Measurements from ENCODE around the gene KCND2.

The KCND2 gene

GRCh38 chr7:120421151-120421651 lies 148.2 kb downstream of the KCND2 start:
- Histone ChIP-seq H2AFZ (ENCODE audit: low read depth, low read length) (no peak overlapping the region), H3K4me1 (ENCODE audit: insufficient read depth, low read length) (no peaks in the 10 kb centered on the region)

GRCh38 chr7:120431016-120431415 lies 158.0 kb downstream of the KCND2 start:
- H2AFZ ChIP-seq (ENCODE audit: low read depth, low read length) = no peak overlapping the region
- H3K9me3 ChIP-seq (ENCODE audit: insufficient read depth, low read length, severe bottlenecking) = no peaks in the 10 kb centered on the region
- no peak for ATAC-seq (ENCODE audit: insufficient read depth, low read depth)
- no peak overlapping the region for H3K9ac ChIP-seq (ENCODE audit: low read depth, low read length)
- no peak overlapping the region for H3K4me2 ChIP-seq (ENCODE audit: insufficient read depth, low read length)
- no peaks in the 10 kb centered on the region for H3K27me3 ChIP-seq (ENCODE audit: insufficient read depth, low read length, poor library complexity)
- DNase-seq = no peak
- no peaks in the 10 kb centered on the region for H3K4me1 ChIP-seq (ENCODE audit: insufficient read depth, low read length)
- no peak overlapping the region for H3K27ac ChIP-seq (ENCODE audit: low read length)
- H3K36me3 ChIP-seq (ENCODE audit: insufficient read depth, low read length) = no peaks in the 10 kb centered on the region
- H3K79me2 ChIP-seq (ENCODE audit: insufficient read depth, low read length) = no peaks in the 10 kb centered on the region
- H4K20me1 ChIP-seq (ENCODE audit: insufficient read depth, low read length) = no peaks in the 10 kb centered on the region
- no peak overlapping the region for H3K4me3 ChIP-seq (ENCODE audit: low read depth in 1 of 2, low read length in 2 of 2)
- TF ChIP-seq CTCF (IDR thresholded peaks at IDR 0.05; ENCODE audit: borderline replicate concordance, extremely low read depth, low read length, poor library complexity, severe bottlenecking) (no peak), EZH2 (IDR thresholded peaks at IDR 0.05; ENCODE audit: borderline replicate concordance, low read depth, low read length, severe bottlenecking) (no peak)

More at GRCh38 chr7:120421151-120421651, 148.2 kb downstream of the KCND2 start:
- H4K20me1 ChIP-seq (ENCODE audit: insufficient read depth, low read length) = no peaks in the 10 kb centered on the region
- no peaks in the 10 kb centered on the region for H3K36me3 ChIP-seq (ENCODE audit: insufficient read depth, low read length)
- no peaks in the 10 kb centered on the region for H3K9me3 ChIP-seq (ENCODE audit: insufficient read depth, low read length, severe bottlenecking)
- H3K27me3 ChIP-seq (ENCODE audit: insufficient read depth, low read length, poor library complexity) = no peaks in the 10 kb centered on the region
- H3K79me2 ChIP-seq (ENCODE audit: insufficient read depth, low read length) = no peaks in the 10 kb centered on the region
- no peak for ATAC-seq (ENCODE audit: insufficient read depth, low read depth)
- no peak overlapping the region for H3K27ac ChIP-seq (ENCODE audit: low read length)
- DNase-seq = no peak
- H3K9ac ChIP-seq (ENCODE audit: low read depth, low read length) = no peak overlapping the region
- no peak for TF ChIP-seq EZH2 (IDR thresholded peaks at IDR 0.05; ENCODE audit: borderline replicate concordance, low read depth, low read length, severe bottlenecking)
- no peak for TF ChIP-seq CTCF (IDR thresholded peaks at IDR 0.05; ENCODE audit: borderline replicate concordance, extremely low read depth, low read length, poor library complexity, severe bottlenecking)
- no peak overlapping the region for H3K4me2 ChIP-seq (ENCODE audit: insufficient read depth, low read length)
- no peak overlapping the region for H3K4me3 ChIP-seq (ENCODE audit: low read depth in 1 of 2, low read length in 2 of 2)

GRCh38 chr7:120436487-120437060 lies 163.6 kb downstream of the KCND2 start:
- DNase-seq = no peak

More at GRCh38 chr7:120436487-120437060, 163.6 kb downstream of the KCND2 start:
- Histone ChIP-seq H3K27me3 (ENCODE audit: insufficient read depth, low read length, poor library complexity) (no peaks in the 10 kb centered on the region), H3K9ac (ENCODE audit: low read depth, low read length) (no peak overlapping the region), H3K4me2 (ENCODE audit: insufficient read depth, low read length) (no peak overlapping the region), H4K20me1 (ENCODE audit: insufficient read depth, low read length) (no peaks in the 10 kb centered on the region), H3K9me3 (ENCODE audit: insufficient read depth, low read length, severe bottlenecking) (no peaks in the 10 kb centered on the region), H3K36me3 (ENCODE audit: insufficient read depth, low read length) (no peaks in the 10 kb centered on the region), H3K4me3 (ENCODE audit: low read depth in 1 of 2, low read length in 2 of 2) (no peak overlapping the region), H3K4me1 (ENCODE audit: insufficient read depth, low read length) (no peaks in the 10 kb centered on the region), H2AFZ (ENCODE audit: low read depth, low read length) (no peak overlapping the region), H3K27ac (ENCODE audit: low read length) (no peak overlapping the region), H3K79me2 (ENCODE audit: insufficient read depth, low read length) (no peaks in the 10 kb centered on the region)
- no peak for ATAC-seq (ENCODE audit: insufficient read depth, low read depth)
- TF ChIP-seq EZH2 (IDR thresholded peaks at IDR 0.05; ENCODE audit: borderline replicate concordance, low read depth, low read length, severe bottlenecking) = no peak
- no peak for TF ChIP-seq CTCF (IDR thresholded peaks at IDR 0.05; ENCODE audit: borderline replicate concordance, extremely low read depth, low read length, poor library complexity, severe bottlenecking)

Data from DND-41 (cell line).